Umbilical cord (tissue), 2 donors: ENCODE data around the gene EIF5A2. TPM values are rescaled to one million over a fixed set of nuclear protein-coding genes. Genes with fewer than 3 reads are reported as not detected.
"Not testable (repeated sequence)": the region's sequence is repeated elsewhere in the genome, so short reads cannot be mapped to it uniquely, and the experiment has no call there.

Source experiments
- DNase-seq: peaks from one replicate; pipeline ENCODE4 v3.0.0-alpha.2; 2015; ENCODE audit warnings: low spot score
- total RNA-seq: library from RNA; depleted of rRNA; stranded (reverse); fragments of >200 nt; gene quantifications from one replicate; pipeline ENCODE4 v1.2.3, GENCODE V29; 2014; ENCODE audit warnings: low replicate concordance; ENCODE audit not compliant: insufficient read depth

The EIF5A2 gene
- 9.6 TPM for total RNA-seq

GRCh38 chr3:170908235-170909116 is at the start of gene EIF5A2:
EIF5A2 (minus strand) TSS chr3:170908637; CDS start chr3:170907806, 831 bp downstream.
- DNase-seq, result peak; percentile 90

GRCh38 chr3:170956647-170957046 is 48.2 kb upstream of the EIF5A2 start:
- no peak for DNase-seq

- DNase-seq, result no peak
These were observed 45.3 kb upstream of the EIF5A2 start for GRCh38 chr3:170953736-170954135.

GRCh38 chr3:170953229-170953628 is 44.8 kb upstream of the EIF5A2 start:
- no peak for DNase-seq

GRCh38 chr3:170949211-170949610 is 40.8 kb upstream of the EIF5A2 start:
- DNase-seq, result no peak

GRCh38 chr3:170947018-170947769 is 38.8 kb upstream of the EIF5A2 start:
- no peak for DNase-seq

GRCh38 chr3:170942011-170942410 is 33.6 kb upstream of the EIF5A2 start:
- no peak for DNase-seq

- DNase-seq, result no peak
These were observed 33.1 kb upstream of the EIF5A2 start for GRCh38 chr3:170941551-170941950.

- DNase-seq, result not testable (repeated sequence)
These were observed 24.6 kb upstream of the EIF5A2 start for GRCh38 chr3:170933039-170933438.

- DNase-seq, result not testable (repeated sequence)
These were observed 15.1 kb upstream of the EIF5A2 start for GRCh38 chr3:170923553-170923952.

GRCh38 chr3:170918715-170919114 is 10.3 kb upstream of the EIF5A2 start:
- DNase-seq, result no peak

- DNase-seq, result no peak
These were observed 6.3 kb upstream of the EIF5A2 start for GRCh38 chr3:170914690-170915089.

- DNase-seq, result no peak
These were observed 5.8 kb upstream of the EIF5A2 start for GRCh38 chr3:170914212-170914611.

GRCh38 chr3:170911051-170911450 is 2.6 kb upstream of the EIF5A2 start:
- DNase-seq, result no peak

- DNase-seq, result no peak
These were observed 2.1 kb upstream of the EIF5A2 start for GRCh38 chr3:170910542-170910941.

- DNase-seq, result no peak
These were observed 879 bp upstream of the EIF5A2 start for GRCh38 chr3:170909129-170909903.

- peak; percentile 2 for DNase-seq
These were observed 701 bp downstream of the EIF5A2 start for GRCh38 chr3:170907637-170908234.

GRCh38 chr3:170905862-170906261 is 2.6 kb downstream of the EIF5A2 start:
- no peak for DNase-seq

- DNase-seq, result no peak
These were observed 5.3 kb downstream of the EIF5A2 start for GRCh38 chr3:170903123-170903522.

GRCh38 chr3:170899455-170899854 is 9.0 kb downstream of the EIF5A2 start:
- DNase-seq, result no peak

- no peak for DNase-seq
These were observed 10.5 kb downstream of the EIF5A2 start for GRCh38 chr3:170897978-170898377.
